WTC11 (cell line): ENCODE results near the gene NR3C2. TPM values are rescaled to one million over a fixed set of nuclear protein-coding genes. Genes with fewer than 3 reads are reported as not detected.

Source experiments
- ATAC-seq: fragments of 200-7000 bp; cut with Tn5 transposase; 2 replicates; pipeline ENCODE4 v1.10.0; 2021; ENCODE audit warnings: mild to moderate bottlenecking, moderate library complexity
- CTCF ChIA-PET: fragments of 300-600 bp; sonication (Branson Sonifier 250); formaldehyde crosslinking; loops from one replicate; lab custom pipeline; 2021; ENCODE audit warnings: antibody characterized with exemption; lab: Charles Lee
- POLR2A ChIA-PET: fragments of 350-600 bp; sonication (Branson Sonifier 250); formaldehyde crosslinking; loops from one replicate; lab custom pipeline; 2021; ENCODE audit warnings: antibody characterized with exemption; lab: Charles Lee
- DNase-seq: peaks from one replicate; pipeline ENCODE4 v3.0.0; 2021; ENCODE audit warnings: low spot score
- H3K27ac Mint-ChIP-seq: 2 replicates; pipeline ENCODE4 v1.8.0; 2021; ENCODE audit warnings: mixed read lengths
- H3K27me3 Mint-ChIP-seq: 2 replicates; pipeline ENCODE4 v1.8.0; 2021; ENCODE audit warnings: low read depth, mild to moderate bottlenecking, moderate library complexity, mixed read lengths
- H3K36me3 Mint-ChIP-seq: 2 replicates; pipeline ENCODE4 v1.8.0; 2021; ENCODE audit warnings: mixed read lengths
- H3K4me1 Mint-ChIP-seq: 2 replicates; pipeline ENCODE4 v1.8.0; 2022; ENCODE audit warnings: mixed read lengths
- H3K4me3 Mint-ChIP-seq: 2 replicates; pipeline ENCODE4 v1.8.0; 2021; ENCODE audit warnings: mild to moderate bottlenecking, moderate library complexity, mixed read lengths
- H3K9me3 Mint-ChIP-seq: 2 replicates; pipeline ENCODE4 v1.8.0; 2021; ENCODE audit warnings: mixed read lengths
- AR ChIP-seq: fragments of 250-450 bp; sonication (Bioruptor Pico); IDR thresholded peaks from 2 replicates; pipeline ENCODE4 v1.9.0; 2021; ENCODE audit warnings: mild to moderate bottlenecking
- ATF6 ChIP-seq: sonication (generic); formaldehyde crosslinking; IDR thresholded peaks from 2 replicates; pipeline ENCODE4 v1.8.1; 2023; ENCODE audit warnings: mild to moderate bottlenecking, missing genetic modification reagents
- CDX4 ChIP-seq: fragments of 250-450 bp; sonication (Bioruptor Pico); IDR thresholded peaks from 2 replicates; pipeline ENCODE4 v1.9.0; 2021; ENCODE audit warnings: moderate library complexity, mild to moderate bottlenecking, inconsistent platforms, borderline replicate concordance
- FOXK1 ChIP-seq: sonication (generic); formaldehyde crosslinking; IDR thresholded peaks from 2 replicates; pipeline ENCODE4 v1.8.0; 2022; ENCODE audit warnings: mild to moderate bottlenecking, moderate library complexity, missing genetic modification reagents
- GRHL2 ChIP-seq: fragments of 250-450 bp; sonication (Bioruptor Pico); IDR thresholded peaks from 2 replicates; pipeline ENCODE4 v1.8.0; 2022; ENCODE audit warnings: mild to moderate bottlenecking, moderate library complexity; ENCODE audit not compliant: insufficient replicate concordance, severe bottlenecking
- JUN ChIP-seq: sonication (generic); formaldehyde crosslinking; IDR thresholded peaks from 2 replicates; pipeline ENCODE4 v1.8.0; 2023; ENCODE audit warnings: mild to moderate bottlenecking, missing genetic modification reagents
- PRDM15 ChIP-seq: sonication (generic); formaldehyde crosslinking; IDR thresholded peaks from 2 replicates; pipeline ENCODE4 v1.8.0; 2022; ENCODE audit warnings: missing genetic modification reagents
- RELA ChIP-seq: sonication (generic); formaldehyde crosslinking; IDR thresholded peaks from 2 replicates; pipeline ENCODE4 v1.8.1; 2022; ENCODE audit warnings: missing genetic modification reagents, mild to moderate bottlenecking, borderline replicate concordance
- SMAD3 ChIP-seq: sonication (generic); formaldehyde crosslinking; IDR thresholded peaks from 2 replicates; pipeline ENCODE4 v1.8.0; 2022; ENCODE audit warnings: missing genetic modification reagents, mild to moderate bottlenecking, borderline replicate concordance
- TEAD4 ChIP-seq: sonication (generic); formaldehyde crosslinking; IDR thresholded peaks from 2 replicates; pipeline ENCODE4 v1.8.0; 2022; ENCODE audit warnings: mild to moderate bottlenecking, missing genetic modification reagents
- USF1 ChIP-seq: sonication (generic); formaldehyde crosslinking; IDR thresholded peaks from 2 replicates; pipeline ENCODE4 v1.8.0; 2022; ENCODE audit warnings: mild to moderate bottlenecking, missing genetic modification reagents
- ZBTB43 ChIP-seq: sonication (generic); formaldehyde crosslinking; IDR thresholded peaks from 2 replicates; pipeline ENCODE4 v1.8.1; 2023; ENCODE audit warnings: mild to moderate bottlenecking, missing genetic modification reagents
- ZNF232 ChIP-seq: sonication (generic); formaldehyde crosslinking; IDR thresholded peaks from 2 replicates; pipeline ENCODE4 v1.8.0; 2022; ENCODE audit warnings: mild to moderate bottlenecking, missing genetic modification reagents
- ZNF263 ChIP-seq: sonication (generic); formaldehyde crosslinking; IDR thresholded peaks from 2 replicates; pipeline ENCODE4 v1.8.1; 2022; ENCODE audit warnings: low read depth, mild to moderate bottlenecking, moderate library complexity, missing genetic modification reagents
- total RNA-seq: library from RNA; stranded (reverse); gene quantifications from 3 replicates; pipeline ENCODE4 v1.2.3, GENCODE V29; 2021

Gene NR3C2
- total RNA-seq, 1 experiment from 2014 or later: 2.8 TPM

GRCh38 chr4:148214529-148215166 lies 227.6 kb downstream of the NR3C2 start:
- no peak for DNase-seq
- Mint-ChIP-seq H3K4me1 (peaks cover 4% of the 10 kb centered on the region), H3K36me3 (no peaks in the 10 kb centered on the region), H3K27me3 (no peaks in the 10 kb centered on the region), H3K9me3 (no peaks in the 10 kb centered on the region), H3K27ac (no peak overlapping the region), H3K4me3 (no peak overlapping the region)
- ChIA-PET POLR2A (no interaction called here), CTCF (no interaction called here)
- TF ChIP-seq CDX4 (CRISPR knock-in tag) (no peak), USF1 (CRISPR knock-in tag) (no peak)
- peak; percentile 38 for ATAC-seq

- H3K9me3 Mint-ChIP-seq: no peaks in the 10 kb centered on the region
- no peak overlapping the region for H3K4me3 Mint-ChIP-seq
- POLR2A ChIA-PET: interaction anchor here (0.5 kb wide), 1 partner anchor 192 kb away, joined by 3 read pairs; no protein-coding TSS in a partner anchor
- no peak for ATAC-seq
- no peak for DNase-seq
- H3K4me1 Mint-ChIP-seq: peaks cover 4% of the 10 kb centered on the region
- no peaks in the 10 kb centered on the region for H3K36me3 Mint-ChIP-seq
- CTCF ChIA-PET: no interaction called here
- TF ChIP-seq ATF6: no peak
- no peak for TF ChIP-seq ZBTB43 (CRISPR knock-in tag)
- no peak for TF ChIP-seq PRDM15 (CRISPR knock-in tag)
- TF ChIP-seq AR (CRISPR knock-in tag): no peak
- TF ChIP-seq ZNF263 (CRISPR knock-in tag): no peak
- no peak for TF ChIP-seq GRHL2
- TF ChIP-seq JUN: no peak
- no peak for TF ChIP-seq FOXK1
- no peak for TF ChIP-seq ZNF232 (CRISPR knock-in tag)
- no peak for TF ChIP-seq TEAD4 (CRISPR knock-in tag)
- no peak for TF ChIP-seq SMAD3 (CRISPR knock-in tag)
- TF ChIP-seq RELA (CRISPR knock-in tag): no peak
- no peak overlapping the region for H3K27ac Mint-ChIP-seq
- H3K27me3 Mint-ChIP-seq: no peaks in the 10 kb centered on the region
Measured at GRCh38 chr4:148211533-148211932, 230.7 kb downstream of the NR3C2 start.
